AML-193 (cell line): ENCODE results near the gene AGAP2.

Experiments used
- DNase-seq, 2 experiments: peaks; one replicate each; lab custom pipeline; 2025; lab: John Stamatoyannopoulos, UW

AGAP2 gene

DNA sequence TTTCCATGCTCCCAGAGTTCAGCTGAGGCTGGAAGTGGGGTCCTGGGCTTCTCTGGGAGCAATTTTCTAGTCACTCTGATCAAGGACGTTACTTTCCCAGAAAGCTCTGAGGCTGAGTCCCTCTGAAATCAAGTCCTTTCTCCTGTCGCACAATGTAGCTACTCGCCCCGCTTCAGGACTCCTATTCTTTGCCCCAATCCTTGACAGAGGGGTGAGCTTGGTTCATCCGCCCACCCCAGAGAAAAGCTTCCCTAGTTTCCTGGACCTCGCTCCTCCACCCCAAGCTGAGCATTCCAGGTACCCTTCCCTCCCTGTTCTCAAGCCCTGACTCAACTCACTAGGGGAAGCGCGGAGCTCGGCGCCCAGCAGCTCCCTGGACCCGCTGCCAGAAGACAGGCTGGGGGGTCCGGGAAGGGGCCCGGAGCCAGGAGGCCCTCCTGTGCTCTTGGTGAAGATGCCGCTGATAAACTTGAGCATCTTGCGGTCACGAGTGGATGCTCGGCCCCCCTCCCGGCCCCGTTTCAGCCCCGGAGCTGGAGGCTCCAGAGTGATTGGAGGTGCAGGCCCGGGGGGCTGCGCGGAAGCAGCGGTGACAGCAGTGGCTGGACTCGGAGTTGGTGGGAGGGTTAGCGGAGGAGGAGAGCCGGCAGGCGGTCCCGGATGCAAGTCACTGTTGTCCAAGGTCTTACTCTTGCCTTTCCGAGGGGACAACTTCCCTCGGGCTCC is 1.6 kb downstream of the AGAP2 start:
- no peak for DNase-seq

DNA sequence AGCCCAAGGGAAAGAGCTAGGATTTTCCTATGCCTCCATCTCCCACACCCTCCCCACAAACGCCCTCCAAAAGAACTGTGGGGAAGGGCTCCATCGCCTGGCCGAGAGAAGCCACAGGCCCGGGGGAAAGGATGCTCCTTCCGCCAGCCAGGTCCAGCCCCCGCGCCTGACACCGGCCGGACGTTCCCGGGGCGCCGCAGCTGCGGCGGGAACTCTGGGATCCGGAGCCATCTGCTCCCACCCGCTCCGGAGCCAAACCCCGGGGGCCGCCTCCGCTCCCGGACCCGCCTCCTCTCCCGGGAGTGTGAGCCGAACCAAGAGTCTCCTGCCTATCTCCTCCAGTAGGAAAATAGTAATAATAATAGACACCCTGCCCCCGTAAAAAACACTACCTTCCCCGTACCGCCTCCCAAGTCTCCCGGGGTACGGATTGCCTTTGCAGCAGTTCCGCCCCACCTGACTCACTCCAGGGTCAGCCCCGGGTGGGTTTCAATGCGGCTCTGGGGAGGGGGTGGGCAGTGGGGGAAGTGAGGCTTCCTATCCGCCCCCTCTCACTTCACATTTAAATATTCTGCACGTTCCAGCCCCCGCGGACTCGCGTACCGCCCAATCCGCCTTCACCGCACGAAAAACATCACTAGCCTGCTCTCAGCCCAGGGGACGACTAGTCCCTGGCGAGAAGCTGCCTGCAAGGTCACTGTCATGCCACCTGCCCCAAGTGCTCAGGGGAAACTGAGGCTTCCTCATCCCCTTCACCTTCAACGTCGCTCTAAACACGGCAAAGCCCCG is 2.4 kb downstream of the AGAP2 start:
- DNase-seq, result no peak

DNA sequence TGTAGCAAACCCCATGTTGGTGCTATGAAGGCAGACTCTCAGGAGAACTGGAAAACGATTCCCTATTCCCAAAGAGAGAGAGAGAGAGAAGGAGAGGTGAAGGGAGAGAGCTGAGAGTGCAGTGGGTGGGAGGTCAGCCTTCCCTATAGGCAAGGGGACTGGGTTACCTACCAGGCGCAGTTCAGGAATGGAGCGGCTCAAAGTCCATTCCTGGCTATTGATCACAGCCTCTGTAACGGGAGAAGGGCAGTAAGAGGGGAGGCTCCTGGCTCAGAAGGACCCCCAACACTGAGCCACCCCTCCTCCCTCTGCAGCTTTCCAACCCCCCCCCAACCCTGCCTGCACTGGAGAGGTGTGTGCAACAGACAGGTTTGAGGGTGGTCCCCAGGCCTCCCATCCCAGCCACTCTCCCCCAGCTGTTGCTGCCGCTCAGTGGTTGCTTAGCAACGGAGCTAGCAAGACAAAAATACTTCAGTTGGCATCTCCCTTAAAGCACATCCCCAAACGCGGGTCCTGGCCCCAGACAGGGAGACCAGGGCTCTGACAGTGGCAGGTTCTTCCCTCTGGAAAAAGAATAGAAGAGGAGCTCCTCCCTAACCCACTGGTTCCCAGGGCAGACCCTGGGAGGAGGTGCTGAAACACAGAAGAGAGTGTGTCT is 3.2 kb downstream of the AGAP2 start:
- DNase-seq, result no peak

DNA sequence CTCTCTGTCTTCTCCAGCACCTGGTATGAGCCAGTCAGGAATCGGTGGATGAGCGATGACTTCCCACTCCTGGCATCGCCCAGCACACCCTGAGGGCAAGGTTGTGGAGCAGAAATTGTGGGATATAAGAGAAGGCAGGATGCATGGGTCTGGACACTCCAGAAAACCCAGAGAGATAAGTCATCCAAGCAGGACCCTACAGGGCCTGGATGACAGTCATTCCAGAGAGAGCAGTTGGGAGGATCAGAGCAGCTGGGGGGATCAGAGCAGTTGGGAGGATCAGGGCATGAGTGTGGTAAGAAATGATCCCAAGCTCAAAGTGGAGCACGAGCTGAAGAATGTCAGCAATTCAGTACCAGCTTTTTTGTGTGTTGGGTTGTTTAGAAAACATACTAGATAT is 4.0 kb downstream of the AGAP2 start:
- DNase-seq, result no peak

DNA sequence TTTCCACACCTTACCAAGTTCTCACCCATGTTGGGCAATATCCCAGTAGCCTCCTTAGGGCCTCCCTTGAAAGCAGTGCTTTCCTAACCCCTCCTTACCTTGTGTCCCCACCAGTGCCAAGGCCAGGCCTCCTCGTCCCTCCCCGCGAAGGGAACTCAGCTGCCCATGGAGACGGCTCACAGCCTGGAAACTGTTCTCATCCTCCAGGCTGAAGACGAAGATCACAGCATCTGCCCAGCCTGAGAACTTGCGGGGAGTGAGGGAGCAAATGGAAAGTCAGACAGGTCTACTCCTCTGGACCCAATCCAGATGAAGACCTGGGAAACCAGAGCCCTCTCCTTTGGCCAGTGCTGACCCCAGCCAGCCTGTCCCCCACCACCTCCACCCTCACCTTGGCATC is 4.6 kb downstream of the AGAP2 start:
- DNase-seq, result no peak

DNA sequence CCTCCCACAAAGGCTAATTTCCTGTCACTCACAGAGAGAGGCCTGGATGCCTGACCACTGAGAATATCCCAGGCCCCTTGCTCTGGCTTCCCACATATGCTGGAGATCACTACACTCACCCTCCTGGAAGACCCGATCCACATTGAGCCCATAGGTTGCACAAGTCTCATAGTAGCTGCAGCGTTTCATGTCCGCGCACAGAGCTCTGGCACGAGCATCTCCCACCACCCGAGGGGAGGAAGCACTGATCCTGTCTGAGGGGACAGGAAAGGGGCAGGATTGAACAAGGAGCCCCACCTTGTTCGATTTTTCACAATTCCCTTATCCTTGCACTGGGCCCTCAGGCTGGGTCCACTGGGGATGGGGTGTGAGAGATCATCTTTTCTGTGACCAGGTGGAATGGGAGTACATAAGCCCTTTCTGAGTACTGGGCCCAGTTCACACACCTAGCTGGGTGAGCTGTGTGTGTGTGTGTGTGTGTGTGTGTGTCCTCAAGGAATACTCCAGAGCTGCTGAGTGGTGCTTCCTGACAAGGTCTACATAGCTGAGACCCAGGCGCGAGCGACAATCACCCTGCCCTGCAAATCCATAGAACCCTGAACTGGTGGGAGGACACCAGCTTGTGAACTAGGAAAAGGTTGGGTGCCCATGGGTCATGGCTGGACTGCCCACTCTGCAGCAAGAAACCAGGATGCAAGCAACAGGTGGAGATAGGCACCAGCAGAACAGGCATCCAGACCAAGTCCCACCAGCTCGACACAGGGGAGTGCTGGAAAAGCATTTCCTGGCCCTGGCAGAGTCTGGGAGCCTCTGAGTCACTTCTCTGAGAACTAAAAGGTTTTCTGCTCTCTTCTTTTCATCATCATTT is 5.6 kb downstream of the AGAP2 start:
- no peak for DNase-seq

DNA sequence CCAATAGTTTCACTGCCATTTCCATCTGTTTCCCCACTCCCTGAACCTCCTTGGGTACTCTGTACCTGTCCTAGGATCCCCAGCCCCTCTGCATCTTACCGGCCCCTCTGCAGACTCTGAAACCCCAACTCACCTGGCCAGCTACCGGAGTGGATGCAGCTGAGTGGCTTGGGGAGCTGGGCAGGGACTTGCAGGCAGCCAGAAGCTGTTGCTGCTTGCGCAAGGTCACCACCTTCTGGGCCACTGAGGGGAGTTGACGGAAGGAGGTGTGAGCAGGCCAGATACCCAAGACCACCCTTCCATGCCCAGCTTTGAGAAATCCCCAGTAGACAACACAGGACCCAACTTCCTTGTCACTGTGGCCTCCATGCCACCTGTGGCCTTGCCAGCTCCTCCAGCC is 6.3 kb downstream of the AGAP2 start:
- DNase-seq, result no peak

DNA sequence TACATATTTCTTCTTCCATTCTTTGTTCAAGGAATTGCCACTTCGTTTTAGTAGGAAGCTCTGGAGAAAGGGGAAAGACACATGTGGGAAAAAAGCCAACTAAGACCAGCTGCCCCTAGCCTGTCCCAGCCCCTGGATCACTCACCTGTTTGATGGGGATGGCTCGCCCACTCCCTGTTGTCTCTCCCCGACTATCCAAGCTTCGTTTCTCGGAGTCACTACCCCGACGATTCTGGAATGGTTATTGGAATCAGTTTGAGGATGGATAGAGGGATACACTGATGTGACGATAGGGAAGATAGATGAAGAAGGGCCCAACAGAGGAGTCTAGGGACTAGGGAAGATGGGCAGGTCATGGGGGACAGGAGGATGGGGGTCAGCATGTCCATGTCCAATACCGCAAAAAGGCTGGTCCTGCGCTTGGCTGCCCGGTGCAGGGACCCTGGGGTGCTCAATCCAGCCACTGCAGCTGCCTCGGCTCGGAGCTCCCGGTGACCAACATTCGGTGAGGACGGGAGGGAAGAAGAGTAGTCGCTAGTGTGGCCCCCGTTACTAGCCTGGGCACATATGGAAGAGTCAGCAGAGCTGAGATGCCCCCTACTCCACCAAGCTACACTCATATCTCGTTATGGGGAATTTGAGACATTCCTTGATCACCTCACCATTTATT is 7.0 kb downstream of the AGAP2 start:
- no peak for DNase-seq

DNA sequence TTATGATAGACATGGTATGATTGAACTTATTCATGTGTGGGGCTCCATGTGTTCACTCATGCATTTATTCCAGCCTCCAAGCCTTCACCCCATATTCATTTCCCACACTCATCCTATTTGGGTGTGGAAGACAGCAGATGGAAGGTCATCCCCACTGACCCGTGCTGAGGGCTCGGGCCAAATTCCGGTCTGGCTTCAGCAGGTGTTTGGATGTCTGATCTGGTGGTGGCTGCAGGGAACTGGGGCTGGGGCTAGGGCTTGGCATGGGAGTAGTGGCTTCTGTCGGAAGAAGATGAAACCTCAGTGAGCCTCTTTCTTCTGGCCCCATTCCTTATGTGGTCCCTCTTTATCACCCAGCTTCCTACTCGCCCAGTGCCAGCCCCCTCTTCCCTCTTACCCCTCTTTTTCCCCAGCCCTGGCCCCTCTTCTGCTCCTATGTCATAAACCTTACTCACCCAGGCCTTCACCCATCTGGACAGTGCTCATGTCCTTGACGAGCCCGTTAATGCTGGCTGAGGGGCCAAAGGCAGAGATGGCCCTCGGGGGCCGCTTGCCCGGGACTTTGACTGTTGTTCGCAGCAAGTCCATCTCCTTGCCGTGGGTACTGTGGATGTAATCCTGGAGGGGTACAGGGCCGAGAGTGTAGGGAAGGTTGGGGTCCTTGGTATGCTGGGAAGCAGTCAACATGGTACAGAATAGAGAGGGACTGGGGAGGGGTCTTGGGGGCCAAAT is 8.0 kb downstream of the AGAP2 start:
- no peak for DNase-seq

DNA sequence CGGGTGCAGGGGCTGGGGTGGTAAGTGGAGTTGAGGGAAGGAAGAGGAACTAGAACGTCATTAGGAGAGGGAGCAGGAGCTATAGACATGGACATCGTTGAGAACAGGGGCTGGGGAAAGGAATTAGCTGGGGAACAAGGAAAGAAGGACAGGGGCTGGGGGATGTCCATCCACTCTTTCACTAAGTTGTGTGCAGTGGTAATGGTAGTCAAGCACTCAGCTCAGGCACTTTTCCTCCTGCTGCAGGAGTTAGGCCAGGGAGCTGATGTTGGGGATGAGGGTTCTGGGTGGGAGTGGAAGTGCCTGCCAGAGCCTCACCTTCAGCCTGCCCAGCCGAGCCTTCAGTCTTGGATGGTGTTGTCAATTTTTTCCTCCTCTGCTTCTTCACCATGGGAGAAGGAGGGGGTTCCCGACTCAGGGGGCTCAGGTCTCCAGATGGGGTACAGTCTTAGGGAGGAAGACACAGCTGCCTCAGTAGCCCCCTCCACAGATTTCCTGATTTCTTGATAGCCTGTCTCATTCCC is 9.2 kb downstream of the AGAP2 start:
- no peak for DNase-seq

DNA sequence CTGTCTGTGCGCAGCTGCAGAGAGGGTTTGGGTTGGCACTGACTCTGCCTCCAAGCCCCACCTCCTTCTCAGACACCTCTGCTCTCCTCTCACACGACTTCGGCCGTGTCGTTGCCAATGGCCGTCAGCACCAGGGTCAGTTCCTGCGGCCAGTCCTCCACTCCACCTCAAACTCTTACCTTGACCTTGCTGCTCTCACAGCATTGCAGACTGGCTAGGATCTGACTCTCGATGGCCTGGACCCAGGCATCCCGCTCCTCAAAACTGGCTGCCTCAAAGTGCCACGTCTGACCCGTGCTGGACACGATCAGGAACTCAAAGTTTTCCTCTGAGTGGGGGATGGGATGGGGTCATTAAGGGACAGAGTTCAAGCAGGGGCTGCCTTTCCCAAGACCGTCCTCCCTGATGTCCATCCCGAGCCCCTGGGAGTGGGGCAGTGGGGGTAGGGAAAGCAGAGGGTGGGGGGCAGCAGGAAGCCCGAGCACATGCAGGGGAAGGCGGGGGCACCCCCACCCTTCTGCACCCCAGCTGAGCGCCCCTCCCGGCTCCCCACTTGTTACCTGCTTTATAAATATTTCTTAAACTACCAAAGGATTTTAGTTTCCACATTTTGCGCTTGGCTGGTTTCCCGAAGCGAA is 10.7 kb downstream of the AGAP2 start:
- DNase-seq, result no peak

DNA sequence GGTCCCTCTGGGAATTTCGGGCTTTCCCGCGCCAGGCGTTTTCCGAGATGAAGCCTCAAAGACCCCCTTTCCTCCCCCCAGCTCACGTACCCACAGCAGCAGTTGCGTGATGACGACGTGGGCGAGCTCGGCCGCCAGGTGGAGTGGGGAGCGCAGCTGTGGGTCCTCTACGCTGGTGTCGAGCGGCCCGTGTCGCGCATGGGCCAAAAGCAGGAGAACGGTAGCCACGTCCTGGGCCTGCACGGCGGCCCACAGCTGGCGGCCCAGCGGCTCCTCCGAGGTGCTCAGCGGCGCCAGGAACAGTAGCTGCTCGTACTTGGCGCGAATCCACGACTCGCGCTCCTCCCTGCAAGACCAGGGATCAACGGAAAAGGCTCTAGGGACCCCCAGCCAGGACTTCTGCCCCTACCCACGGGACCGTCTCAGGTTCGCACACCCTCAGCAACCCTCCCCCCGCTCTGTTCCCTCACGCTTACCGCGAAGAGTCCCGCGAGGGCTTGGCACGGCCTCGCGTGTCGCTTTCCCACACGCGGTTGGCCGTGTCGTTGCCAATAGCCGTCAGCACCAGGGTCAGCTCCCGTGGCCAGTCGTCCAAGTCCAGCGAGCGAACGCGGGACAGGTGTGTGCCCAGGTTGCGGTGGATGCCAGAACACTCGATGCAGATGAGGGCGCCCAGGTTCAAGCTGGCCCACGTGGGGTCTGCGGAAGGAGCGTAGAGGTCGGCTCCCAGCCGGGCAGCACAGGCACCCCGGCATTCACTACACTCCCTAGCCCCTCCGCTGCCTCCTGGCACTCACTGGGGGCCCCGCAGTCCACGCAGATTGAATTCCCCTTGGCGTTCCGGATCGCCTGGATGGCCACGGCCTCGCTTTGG is 11.4 kb downstream of the AGAP2 start:
- no peak for DNase-seq

DNA sequence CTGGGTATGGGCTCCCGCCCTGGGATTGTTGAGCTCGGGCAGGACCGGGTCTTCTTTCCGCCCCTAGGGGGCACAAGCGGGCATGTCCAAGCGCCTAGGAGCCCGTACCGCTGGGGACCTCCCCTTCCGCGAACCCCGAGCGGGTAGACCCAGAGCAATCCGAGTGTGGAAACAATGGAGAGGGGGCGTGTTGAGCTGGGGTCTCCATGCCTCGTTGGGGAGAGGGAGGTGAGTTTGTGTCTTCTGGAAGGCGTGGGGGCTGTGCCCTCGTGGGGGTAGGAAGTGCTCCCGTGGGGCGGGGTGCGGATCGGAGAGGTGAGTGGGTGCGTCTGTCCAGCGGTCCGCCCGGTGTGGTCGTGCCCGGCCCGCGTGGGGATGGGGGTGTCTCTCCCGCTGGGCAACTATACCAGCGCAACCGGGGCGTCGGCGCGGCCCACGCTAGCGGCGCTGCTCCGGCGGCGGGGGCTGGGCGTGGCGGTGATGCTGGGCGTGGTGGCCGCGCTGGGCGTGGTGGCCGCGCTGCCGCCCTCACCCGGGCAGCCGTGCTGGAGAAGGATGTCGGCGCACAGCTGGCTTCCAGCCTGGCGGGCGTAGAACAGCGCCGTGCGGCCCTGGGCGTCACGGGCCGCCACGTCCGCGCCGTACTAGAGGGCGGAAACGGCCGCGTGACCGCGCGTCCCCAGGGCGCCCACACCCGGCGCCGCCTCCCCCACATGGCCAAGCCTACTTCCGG is 12.2 kb downstream of the AGAP2 start:
- no peak for DNase-seq

DNA sequence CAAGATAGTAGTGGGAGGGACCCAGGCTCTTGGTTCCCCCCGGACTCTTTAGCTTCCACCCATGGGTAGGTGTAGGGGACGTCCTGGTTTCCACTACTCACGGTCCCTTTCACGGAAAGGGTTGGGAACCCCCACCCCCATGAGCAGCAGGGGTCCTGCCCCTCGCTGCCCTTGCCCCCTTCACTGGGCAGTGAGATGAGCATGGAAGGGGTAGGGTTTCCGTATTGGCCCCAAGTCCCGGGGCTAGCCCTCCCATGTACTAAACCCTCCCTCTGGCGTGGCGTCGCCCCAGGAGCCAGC is 12.7 kb downstream of the AGAP2 start:
- no peak for DNase-seq

DNA sequence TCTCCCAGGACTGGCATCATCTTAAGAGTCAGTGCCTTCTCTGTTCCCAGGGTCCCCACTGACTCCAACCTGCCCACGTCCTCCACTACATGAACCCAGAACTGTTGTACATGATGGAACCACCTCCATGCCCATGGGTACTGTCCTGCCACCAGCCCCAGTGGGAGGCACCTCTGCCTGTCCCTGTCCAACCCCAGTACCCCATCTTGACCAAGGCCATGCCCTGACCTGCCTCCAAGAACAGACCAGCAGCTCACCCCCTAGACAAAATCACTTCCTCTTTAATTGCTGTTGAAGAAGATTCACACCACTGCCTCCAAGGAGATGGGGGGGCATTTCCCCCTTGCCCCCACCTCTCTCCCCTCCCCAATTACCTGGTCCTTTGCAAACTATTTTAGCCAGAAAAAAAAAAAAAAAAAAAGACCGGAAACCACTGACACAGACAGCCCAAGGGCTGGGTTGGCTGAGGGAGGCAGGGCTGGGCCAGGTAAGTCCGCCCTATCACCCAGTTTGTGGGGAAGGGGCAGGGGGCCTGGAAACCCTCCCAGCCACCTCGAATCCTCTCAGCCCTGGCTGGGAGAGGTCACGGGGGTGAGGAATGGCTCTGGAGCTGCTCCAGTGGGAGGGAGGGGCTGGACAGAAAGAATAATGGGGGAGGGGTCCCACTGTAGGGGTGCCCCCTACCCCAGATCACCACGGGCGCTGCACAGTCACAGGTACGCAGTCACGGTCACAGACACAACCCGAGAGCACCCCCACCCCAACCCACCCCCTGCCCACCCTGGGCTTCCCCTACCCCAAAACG is 13.4 kb downstream of the AGAP2 start:
- DNase-seq, result no peak

DNA sequence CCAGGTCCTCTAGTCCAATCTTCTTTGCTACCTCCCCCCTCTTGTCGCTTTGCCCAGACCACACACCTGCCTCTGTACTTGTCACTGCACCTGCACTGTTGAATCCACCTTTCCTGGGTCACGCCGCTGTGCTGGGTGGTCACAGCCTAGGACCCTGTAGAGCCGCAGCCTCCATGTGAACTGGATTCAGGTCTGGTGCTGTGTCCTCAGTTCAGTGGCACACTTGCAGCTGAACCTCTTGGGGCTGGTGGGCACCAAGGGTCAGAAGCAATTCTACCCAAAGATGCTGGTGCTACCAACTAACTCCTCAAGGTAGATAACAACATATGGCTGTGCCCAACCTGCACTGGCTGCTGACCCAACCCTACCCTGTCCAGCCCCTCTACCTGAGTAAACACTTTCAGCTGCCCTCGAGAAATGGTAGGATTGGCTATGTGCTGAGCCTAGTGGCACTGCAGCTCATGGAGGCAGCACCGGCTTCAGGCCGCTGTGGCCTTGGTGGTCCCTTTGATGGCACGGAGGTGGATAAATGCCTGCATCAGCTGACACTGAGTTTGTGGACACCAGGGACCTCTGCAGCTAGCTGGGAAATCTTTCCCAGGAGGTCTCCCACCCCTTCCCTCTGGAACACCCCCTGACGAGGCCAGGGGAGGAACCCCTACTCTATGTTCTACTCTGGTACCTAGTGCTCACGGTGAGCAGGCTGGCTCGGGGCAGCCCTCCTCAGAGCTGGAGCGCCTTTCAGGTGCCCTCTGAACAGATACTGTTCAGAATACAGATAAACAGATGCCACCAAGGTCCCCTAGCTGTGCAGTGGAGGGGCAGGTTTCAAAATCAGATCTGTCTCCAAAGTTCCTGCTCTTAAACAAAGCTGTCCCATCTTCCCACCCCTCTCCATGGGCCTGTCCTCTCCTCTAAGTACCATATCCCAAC is 14.3 kb downstream of the AGAP2 start:
- no peak for DNase-seq

DNA sequence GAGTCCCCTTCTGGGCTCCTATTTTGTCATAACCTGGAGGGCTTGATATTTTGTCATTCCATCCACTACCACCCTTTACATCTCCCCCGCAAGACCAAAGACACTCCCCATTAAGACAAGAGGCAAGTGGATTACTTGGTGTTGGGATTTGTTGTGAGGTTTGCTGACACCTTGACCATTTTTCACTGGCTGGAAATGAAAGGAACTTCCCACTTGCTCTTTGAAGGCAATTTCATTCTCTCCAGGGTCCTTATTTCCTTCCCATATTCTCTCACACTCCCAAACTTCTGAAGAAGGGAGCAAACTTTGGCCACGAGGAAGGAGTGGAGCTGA is 14.9 kb downstream of the AGAP2 start:
- no peak for DNase-seq
